NCI-H2196 (cell line): ENCODE data around the gene FNDC11.

Experiments used
- DNase-seq: peaks from one replicate; lab custom pipeline; 2025; ENCODE audit not compliant: unreplicated experiment; lab: John Stamatoyannopoulos, UW

Gene FNDC11

GRCh38 chr20:63522981-63523611 lies 30.9 kb upstream of the FNDC11 start:
- DNase-seq = no peak

DNA sequence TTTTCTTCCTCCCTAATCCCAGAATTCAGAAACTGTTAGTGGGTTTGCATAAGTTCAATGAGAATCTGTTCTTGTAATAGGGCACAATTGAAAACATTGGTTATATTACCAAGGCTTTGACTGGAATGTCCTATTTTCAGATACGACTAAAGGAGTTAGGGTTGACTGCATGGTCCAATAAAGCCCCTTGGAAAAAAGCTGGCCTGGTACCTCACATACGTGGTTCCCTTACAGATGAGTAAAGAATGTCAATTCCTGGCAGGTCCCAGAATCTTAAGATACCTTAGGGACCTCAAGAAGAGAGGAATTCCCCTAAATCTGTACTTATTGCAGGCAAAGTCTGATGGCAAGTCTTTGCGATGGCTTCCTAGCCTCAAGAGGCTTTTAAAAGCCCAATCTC lies 28.8 kb upstream of the FNDC11 start:
- no peak for DNase-seq

DNA sequence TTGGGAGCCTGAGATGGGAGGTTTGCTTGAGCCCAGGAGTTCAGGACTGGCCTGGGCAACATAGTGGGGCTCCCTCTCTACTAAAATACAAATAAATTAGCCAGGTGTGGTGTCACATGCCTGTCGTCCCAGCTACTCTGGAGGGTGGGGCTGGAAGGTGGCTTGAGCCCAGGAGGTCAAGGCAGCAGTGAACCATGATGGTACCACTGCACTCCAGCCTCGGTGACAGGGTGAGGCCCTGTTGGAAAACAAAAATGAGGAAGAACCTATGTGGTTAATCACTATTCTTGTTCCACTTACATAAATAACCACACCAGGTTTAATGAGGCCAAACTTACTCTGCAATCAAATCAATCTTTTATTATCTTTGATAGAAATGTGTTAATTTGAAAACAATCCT lies 28.0 kb upstream of the FNDC11 start:
- no peak for DNase-seq

DNA sequence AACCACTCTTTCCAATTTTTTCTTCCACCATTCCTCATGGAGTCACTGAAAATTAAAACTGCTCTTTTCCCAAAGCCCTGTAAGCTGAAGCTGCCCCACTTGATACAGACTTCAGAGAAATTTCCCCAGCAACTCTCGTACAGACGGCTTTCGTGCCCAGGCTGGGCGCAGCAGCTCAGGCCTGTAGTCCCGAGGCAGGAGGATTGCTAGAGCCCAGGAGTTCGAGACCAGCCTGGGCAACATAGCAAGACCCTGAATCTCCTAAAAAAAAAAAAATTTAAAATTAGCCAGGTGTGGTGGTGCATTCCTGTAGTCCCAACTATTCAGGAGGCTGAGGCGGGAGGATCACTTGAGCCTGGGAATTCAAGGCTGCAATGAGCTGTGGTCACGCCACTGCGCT lies 26.8 kb upstream of the FNDC11 start:
- DNase-seq = no peak

- no peak for DNase-seq
Observed at GRCh38 chr20:63529180-63529860, 24.6 kb upstream of the FNDC11 start.

DNA sequence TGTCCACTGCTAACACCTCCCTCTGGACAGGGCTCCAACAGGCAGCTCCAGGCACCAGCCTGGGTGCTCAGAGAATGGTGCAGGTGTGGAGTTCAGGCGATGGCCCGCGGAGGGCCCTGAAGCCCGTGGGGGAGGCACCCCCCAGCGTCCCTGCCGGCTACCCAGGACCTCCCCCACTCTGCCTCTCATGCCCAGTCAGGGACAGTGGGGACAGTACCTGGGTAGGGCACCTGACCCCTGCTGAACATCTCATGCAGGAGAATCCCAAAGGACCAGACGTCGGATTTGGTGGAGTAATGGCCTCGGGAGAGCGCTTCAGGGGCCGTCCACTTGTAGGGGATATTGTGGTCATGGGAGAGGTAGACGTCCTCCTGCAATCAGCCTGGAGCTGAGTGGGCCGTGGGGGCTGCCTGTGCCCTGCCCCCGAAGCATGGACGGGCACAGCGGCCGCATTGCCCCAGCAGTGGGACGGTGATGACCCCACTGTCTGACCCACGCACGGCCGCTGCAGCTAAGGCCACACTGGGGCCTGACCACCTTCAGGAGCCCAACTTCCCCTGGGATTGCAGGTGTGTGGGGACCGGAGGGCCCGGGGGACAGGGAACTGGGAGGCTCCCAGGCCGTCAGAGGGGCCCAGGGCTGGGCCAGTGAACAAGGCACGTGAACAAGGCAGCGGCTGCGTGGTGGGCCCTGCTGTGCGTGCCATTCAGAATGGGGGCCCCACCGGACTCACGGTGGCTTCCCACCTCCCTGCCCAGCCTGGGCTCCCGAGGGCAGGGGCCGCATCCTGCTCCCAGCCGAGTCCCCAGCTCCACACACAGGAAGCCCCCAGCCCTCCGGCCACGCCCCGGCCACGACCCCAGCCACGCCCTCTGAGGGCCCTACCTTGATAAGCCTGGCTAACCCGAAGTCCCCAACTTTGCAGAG lies 23.8 kb upstream of the FNDC11 start:
- no peak for DNase-seq

DNA sequence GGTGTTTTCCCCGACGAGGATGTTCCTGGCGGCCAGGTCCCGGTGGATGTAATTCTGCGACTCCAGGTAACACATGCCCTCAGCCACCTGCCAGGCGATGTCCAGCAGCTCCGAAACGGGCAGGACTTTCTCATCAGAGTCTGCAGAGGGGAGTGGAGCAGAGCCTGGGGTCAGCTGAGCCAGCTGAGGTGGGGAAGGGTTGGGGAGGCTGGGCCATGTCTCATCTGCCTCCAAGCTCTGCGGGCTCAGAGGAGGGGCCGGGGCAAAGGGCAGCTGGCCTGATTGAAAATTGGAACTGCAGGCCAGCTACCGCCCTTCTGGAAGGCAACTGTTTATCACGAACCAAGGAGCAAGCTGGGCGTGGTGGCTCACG lies 23.2 kb upstream of the FNDC11 start:
- DNase-seq = no peak

- no peak for DNase-seq
Observed at GRCh38 chr20:63531686-63532448, 22.1 kb upstream of the FNDC11 start.

- no peak for DNase-seq
Observed at GRCh38 chr20:63532449-63532971, 21.4 kb upstream of the FNDC11 start.

GRCh38 chr20:63533388-63533787 lies 20.6 kb upstream of the FNDC11 start:
- DNase-seq = no peak

- no peak for DNase-seq
Observed at GRCh38 chr20:63533871-63534393, 20.0 kb upstream of the FNDC11 start.

DNA sequence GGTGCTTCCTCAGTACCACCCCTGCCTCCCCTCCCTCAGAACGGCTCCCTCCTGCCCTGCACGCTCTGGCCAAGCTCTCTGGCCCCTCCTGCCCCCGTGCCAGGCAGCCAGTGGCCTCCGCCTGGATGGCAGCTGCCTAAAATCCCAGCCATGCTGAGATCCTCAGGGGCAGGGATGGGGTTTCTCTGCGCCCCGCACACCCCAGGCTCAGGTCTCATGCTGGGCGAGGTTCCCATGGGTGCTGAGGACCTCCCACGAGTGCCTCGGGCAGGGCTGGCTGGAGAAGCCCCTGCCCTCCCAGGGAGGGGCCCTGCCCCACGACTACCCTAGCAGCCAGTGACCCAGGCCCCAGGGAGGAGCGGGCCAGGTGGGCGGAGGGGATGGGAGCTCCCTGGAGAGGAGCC lies 19.5 kb upstream of the FNDC11 start:
- no peak for DNase-seq

DNA sequence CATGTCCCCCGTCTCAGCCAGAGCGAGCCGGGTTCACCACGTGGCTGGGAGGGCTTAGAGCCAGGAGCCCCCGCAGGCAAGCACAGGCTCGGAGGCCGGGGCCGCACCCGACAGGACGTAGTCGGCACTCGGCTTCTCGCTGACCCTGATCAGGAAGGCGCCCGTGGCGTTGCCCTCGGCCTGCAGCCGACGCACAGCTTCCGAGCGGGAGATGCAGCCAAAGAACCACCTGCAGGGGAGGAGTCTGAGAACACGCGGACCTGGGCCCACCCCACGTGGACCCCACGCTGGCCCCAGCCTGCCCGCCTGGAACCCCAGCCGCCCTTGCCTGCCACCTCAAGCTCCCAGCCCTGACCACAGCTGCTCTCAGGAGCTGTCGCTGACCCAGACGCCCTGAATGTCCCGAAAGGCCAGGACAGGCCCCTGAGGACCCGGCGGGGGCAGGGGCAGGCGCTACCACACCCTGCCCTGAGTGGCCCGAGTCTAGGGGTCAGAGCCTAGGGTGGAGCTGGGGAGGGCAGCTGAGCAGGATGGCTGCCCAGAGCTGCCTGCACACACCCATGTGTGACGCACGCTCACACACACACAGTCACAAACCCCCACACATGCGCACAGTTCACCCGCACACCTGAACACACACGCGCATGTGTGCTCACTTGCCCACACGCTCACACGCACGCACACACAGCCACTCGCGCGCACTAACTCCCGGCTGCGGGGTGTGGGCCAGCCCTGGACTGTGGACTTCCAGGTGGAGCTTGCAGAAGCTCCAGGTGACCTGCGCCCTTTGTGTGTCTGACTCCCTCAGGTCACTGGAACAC lies 18.9 kb upstream of the FNDC11 start:
- DNase-seq = no peak

GRCh38 chr20:63536241-63536977 lies 17.6 kb upstream of the FNDC11 start:
- peak; percentile 35 for DNase-seq

DNA sequence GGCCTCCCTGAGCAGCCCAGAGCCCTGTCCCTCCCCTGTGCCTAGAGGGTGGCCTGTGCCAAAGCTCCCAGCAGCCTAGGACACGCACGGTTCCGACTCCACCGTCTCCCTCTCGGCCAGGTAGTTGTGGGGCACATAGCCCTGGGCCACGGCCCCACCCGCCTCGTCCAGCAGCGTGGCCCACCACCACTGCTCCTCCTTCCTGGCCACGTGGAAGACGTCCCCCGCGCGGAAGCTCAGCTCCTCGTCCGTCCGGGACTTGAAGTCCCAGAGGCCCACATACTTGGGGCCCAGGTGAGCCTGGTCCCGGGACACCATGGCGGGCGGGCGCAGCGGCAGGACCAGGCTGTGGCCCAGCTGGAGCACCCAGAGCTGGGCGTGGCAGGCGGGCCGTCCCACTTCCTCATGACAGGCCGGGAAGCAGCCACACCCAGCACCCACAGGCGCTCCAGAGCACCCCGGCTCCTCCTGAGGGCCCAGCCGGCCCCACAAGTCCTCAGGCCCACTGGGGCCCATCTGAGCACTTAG lies 16.9 kb upstream of the FNDC11 start, which contains the start of gene PTK6:
Gene PTK6 (minus strand): TSS at position 380 of the 528 bp plus-strand sequence. CDS start 62 bp downstream, at position 318.
- DNase-seq = no peak

DNA sequence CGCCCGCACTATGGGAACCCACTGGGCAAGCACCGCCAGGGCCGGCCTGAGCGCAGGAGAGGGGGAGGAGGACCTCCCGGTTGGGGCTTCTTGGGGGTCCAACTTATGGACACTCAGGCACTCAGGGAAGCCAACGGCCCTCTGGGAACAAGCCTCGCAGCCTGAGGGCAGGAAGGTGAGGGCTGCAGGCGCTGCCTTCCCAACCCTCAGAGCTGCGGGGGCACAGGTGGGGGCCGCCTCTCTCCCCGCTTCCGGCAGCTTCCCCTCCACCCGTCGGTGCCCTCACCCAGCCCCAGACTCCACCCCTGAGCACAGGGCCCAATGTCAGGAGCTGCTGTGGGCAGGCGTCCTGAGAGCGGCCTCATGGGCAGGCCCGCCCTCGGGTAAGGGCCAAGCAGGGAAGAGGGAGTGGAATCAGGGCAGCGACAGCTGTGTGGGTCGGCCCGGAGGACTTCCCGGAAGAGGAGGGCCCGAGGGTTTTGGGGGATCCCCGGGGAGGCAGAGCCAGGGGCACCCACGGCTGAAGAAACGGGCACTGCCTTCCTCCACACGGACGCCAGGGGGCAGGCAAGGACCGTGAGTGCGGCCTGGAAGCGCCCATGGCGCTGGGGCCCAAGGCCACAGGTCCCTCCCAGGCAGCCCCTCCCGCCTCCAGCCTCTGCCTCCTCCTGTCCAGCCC lies 16.3 kb upstream of the FNDC11 start:
- peak; percentile 96 for DNase-seq

DNA sequence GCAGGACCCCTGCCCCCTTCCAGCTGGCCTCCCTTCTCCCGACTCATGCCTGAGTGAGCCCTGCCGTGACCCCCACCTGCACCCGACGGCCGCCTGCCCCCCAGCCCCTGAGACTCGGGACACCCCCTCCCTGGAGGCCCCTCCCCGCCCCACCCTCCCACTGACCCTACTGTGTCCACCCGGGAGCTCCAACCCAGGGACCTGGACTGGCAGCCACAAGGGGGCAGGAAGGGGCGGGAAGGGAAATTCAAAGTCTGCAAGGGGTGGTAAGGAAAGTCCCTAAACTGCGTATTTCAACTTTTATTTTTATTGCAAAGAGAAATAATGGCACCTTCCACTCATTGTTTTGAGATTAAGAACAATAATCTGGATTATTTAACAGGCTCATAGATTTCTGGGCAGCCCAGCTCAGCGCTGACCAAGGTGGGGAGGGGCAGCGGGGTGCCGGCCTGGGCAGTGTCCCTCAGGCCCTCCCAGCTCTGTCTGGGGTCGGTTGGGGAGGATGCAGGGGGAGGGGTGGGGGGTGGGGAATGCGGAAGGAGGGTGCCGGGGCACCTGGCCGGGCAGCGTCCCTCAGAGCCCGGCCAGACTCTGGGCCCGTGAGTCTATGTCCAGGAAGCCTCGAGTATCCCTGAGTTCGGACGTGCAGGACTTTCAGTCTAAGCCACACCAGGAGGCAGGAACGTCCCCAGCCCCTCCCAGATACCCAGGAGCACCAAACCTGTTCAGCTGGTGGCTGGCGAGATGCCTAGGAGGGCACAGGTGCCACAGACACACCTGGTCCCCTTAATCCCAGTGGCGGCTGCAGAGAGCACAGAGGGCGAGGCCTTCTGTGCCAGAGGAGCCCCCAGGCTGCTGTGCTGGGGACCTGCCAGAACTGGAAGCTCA lies 15.5 kb upstream of the FNDC11 start:
- peak; percentile 85 for DNase-seq
